NCI-H82 (cell line): ENCODE measurements around the gene POLR2E.

Source experiments
- DNase-seq: peaks from one replicate; lab custom pipeline; 2025; lab: John Stamatoyannopoulos, UW

Gene POLR2E

DNA sequence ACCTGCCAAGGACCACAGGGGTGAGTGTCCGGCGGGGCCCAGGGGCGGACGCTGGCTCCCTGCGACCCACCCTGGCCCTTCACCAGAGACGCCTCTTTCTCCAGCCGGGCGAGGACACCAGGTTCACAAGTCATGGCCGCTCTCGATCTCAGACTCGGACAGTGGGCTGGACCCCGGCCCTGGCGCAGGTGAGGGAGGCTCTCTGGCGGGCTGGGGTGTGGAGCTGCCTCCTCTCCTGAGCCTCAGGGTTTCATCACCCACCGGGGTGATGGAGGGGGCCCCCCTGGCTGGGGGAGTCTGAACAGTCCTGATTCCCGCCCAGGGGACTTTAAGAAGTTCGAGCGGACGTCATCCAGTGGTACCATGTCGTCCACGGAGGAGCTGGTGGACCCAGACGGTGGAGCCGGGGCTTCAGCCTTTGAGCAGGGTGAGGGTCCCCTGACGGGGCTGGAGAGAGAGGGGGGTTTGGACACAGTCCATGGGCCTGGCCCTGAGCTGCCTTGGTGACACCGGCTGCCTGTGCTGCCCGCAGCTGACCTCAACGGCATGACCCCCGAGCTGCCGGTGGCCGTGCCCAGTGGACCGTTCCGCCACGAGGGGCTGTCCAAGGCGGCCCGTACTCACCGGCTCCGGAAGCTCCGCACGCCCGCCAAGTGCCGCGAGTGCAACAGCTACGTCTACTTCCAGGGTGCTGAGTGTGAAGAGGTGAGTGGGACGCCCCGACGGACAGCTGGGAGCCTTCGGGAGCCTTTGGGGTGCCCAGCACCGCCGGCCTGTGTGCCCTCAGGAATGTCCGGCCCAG is 14.6 kb downstream of the POLR2E start:
- DNase-seq: no peak

GRCh38 chr19:1079566-1080111 is 15.5 kb downstream of the POLR2E start:
- DNase-seq: peak; percentile 53

- no peak for DNase-seq
These were observed 18.2 kb downstream of the POLR2E start for GRCh38 chr19:1076951-1077350.

DNA sequence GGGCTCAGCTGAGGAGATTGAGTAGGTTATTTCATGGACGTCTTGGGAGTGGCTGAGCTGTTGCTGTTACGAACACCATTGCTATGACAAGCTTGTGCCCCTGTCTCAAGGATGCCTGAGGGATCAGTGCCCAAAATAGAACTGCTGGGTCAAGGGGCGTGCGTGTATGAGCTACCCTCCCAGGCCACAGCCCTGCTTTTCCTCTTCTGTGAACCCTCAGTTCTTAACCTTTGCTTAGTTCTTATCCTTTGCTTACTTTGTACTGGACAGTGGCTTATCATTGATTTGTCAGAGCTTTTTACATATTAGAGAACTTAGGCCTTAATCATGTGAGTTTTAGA is 19.2 kb downstream of the POLR2E start:
- DNase-seq: no peak

DNA sequence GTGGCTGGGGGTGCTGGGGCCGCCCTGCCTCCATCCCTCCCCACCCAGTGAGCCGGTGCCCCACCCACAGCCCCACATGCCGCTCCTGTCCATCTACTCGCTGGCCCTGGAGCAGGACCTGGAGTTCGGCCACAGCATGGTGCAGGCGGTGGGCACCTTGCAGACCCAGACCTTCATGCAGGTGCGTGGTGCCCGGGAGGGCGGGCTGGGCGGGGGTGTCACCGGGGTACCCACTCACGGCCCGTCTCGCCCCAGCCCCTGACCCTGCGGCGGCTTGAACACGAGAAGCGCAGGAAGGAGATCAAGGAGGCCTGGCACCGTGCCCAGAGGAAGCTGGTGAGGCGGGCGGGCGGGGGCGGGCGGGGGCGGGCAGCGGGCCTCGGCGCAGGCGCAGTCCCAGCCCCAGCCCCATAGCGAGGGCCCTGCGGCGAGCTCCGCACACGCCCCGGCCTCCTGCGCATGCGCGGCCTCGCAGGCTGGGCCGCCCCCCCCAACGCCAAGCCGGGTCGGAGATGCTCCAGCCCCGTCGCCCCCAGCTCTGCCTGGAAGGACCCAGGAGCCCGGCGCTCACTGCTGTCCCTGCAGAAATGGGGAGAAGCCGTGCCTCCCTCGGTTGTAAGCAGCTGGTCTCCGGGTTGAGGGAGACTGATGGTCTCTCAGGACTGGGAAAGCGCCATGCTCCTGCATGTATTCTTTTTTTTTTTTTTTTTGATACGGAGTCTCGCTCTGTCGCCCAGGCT is 20.5 kb downstream of the POLR2E start:
- peak; percentile 85 for DNase-seq

DNA sequence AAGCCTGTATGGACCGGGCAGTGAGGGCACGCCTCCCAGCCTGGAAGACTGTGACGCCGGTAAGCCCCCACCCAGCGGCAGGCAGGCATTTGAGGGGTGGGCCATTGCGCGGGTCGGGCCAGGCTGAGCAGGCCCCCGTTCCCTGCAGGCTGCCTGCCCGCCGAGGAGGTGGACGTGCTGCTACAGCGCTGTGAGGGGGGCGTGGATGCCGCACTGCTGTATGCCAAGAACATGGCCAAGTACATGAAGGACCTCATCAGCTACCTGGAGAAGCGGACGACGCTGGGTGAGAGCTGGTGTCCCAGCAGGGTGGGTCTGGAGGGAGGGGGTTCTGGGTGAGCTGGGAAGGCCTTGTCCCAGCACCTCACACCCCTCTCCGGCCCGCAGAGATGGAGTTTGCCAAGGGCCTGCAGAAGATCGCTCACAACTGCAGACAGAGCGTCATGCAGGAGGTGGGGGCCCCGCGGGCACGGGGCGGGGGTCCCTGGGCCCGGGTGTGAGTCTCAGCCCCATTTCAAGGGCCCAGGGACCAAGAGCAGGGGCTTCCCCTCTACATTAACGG is 21.1 kb downstream of the POLR2E start:
- DNase-seq: no peak

DNA sequence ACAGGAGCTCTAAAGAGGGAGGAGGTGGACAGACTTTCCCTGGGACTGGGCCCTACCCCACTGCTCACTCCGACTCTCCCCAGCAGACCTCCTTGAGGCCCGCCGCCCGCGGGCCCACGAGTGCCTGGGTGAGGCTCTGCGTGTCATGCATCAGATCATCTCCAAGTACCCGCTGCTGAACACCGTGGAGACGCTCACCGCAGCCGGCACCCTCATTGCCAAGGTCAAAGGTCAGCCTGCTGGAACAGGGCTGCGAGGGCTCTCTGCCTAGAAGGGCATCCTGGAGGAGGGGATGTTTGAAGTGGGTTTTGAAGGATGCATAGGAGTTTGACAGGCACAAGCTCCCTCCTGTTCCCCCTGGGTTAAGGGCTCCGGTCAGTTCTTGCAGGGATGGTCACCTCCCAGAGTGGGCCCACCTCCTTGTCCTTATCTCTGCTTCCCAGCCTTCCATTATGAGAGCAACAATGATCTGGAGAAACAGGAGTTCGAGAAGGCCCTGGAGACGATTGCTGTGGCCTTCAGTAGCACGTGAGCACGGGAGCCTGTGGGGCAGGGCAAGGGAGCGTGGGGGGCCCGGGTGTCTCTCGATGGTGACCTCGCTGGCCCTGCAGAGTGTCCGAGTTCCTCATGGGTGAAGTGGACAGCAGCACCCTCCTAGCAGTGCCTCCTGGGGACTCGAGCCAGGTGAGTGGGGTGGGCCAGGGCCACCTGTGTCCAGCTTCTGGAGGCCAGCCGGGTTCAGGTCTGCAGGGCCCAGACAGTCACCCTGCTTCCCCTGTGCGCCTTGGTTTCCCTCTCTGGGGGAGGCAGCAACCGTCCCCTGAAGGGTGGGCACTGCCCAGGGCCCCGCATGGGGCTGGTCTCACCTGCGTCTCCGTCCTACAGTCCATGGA is 21.9 kb downstream of the POLR2E start:
- DNase-seq: no peak

- DNase-seq: no peak
These were observed 22.7 kb downstream of the POLR2E start for GRCh38 chr19:1072371-1073015.

DNA sequence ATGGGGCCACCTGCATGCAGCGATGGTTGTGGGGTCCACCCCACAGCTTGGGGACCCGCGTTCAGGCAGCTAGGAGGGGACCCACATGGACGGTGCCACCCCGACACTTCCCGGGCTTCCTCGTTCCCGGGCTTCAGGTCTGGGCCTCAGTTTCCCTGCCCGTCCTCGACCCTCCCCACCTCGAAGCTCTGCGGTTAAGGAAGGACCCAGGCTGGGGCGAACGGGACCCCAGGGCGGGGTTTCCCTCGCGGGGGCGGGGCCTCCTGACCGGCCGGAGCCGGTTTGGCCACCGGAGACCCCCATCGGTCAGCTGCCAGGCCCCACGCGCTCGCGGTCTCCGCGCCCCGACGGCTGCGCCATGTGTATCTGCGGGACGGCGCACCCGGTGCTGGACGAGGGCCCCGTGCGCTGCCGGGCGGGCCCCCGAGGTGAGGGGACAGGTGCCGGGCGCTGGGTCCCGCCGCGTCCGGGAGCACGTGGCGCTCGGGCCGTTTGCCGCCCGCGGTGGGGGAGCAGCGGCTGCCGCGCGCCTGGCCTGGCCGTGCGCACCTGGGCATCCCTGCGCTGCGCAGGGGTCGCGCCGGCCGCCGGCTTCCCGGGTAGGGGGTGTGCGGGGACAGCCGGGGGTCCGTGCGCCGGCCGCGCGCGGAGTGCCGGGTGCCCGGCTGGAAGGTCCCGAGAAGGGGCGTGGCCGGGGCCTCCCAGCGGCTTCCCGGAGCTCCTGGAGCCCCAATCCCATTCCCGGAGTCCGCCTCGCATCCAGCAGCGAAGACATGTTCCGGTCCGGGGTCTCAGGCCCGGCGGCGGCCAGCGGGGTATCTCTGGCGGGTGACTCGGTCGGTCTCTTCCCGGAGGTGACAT is 24.0 kb downstream of the POLR2E start:
- peak; percentile 27 for DNase-seq

DNA sequence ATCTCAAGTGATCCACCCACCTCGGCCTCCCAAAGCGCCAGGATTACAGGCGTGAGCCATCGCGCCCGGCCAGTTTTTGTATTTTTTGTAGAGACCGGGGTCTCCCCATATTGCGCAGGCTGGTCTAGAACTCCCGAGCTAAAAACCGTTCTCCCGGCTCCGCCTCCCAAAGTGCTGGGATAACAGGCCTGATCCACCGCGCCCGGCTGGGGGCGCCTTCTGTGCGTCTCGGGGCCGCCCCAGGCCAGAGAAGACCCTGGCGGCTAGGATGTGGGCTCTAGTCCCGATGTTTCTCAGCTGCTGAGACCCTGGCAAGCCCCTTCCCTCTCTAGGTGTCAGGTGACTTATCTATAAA is 24.6 kb downstream of the POLR2E start:
- peak; percentile 39 for DNase-seq

- no peak for DNase-seq
These were observed 26.0 kb downstream of the POLR2E start for GRCh38 chr19:1069009-1069779.

- DNase-seq: no peak
These were observed 26.9 kb downstream of the POLR2E start for GRCh38 chr19:1068009-1069001.

- no peak for DNase-seq
These were observed 27.7 kb downstream of the POLR2E start for GRCh38 chr19:1067341-1067957.

- DNase-seq: no peak
These were observed 28.3 kb downstream of the POLR2E start, which contains the start of gene ARHGAP45 for GRCh38 chr19:1066748-1067340. Gene ARHGAP45, plus strand, starts transcription at chr19:1067167. Its CDS starts 239 bp downstream, at chr19:1067406.

GRCh38 chr19:1066251-1066747 is 28.9 kb downstream of the POLR2E start:
- DNase-seq: no peak

- DNase-seq: no peak
These were observed 29.5 kb downstream of the POLR2E start for GRCh38 chr19:1065606-1066109.
